Esophagus muscularis mucosa (tissue), 4 donors: ENCODE results near the gene POMC. TPM values are rescaled to one million over a fixed set of nuclear protein-coding genes. Genes with fewer than 3 reads are reported as not detected.

ENCODE experiments used
- DNase-seq: peaks from one replicate; pipeline ENCODE4 v3.0.0-alpha.2; 2017; ENCODE audit errors: extremely low spot score
- H3K27ac ChIP-seq, 4 donors: fragments of 200-600 bp; sonication (generic); replicated peaks in 1 of 4; 1 replicate in 3 of 4; 2 replicates in 1 of 4; pipeline ENCODE4 v1.5.1; 2016 to 2019; ENCODE audit warnings: mild to moderate bottlenecking in 1 of 4
- H3K27me3 ChIP-seq, 4 donors: fragments of 200-600 bp; sonication (generic); one replicate each; pipeline versions ENCODE4 v1.5.1 to v1.6.0; 2016 to 2019
- H3K36me3 ChIP-seq, 4 donors: fragments of 200-600 bp; sonication (generic); one replicate each; pipeline ENCODE4 v1.5.1; 2016 to 2019
- H3K4me1 ChIP-seq, 4 donors: fragments of 200-600 bp; sonication (generic); one replicate each; pipeline ENCODE4 v1.5.1; 2016 to 2019
- H3K4me3 ChIP-seq, 4 donors: fragments of 200-600 bp; sonication (generic); 1 replicate in 2 of 4; 2 replicates in 2 of 4; pipeline ENCODE4 v1.5.1; 2016 to 2019; ENCODE audit warnings: mild to moderate bottlenecking in 4 of 4, moderate library complexity in 1 of 4
- H3K9me3 ChIP-seq, 4 donors: fragments of 200-600 bp; sonication (generic); 1 replicate in 3 of 4; 2 replicates in 1 of 4; pipeline ENCODE4 v1.5.1; 2016 to 2019
- EP300 ChIP-seq: sonication (generic); formaldehyde crosslinking; IDR thresholded peaks from one replicate; pipeline ENCODE4 v1.6.1; 2017; ENCODE audit warnings: antibody characterized with exemption
- POLR2A ChIP-seq: fragments of 450-650 bp; IDR thresholded peaks from one replicate; pipeline ENCODE4 v1.6.1; 2017; ENCODE audit warnings: antibody characterized with exemption, moderate library complexity, mild to moderate bottlenecking, low read depth
- POLR2AphosphoS5 ChIP-seq, 2 donors: sonication (generic); formaldehyde crosslinking; IDR thresholded peaks; one replicate each; pipeline ENCODE4 v1.6.1; 2017; ENCODE audit warnings: antibody characterized with exemption in 2 of 2
- WGBS: methylation state at CpG from one replicate; pipeline ENCODE4 v1.1.5; 2018; 5-methylcytosine and 5-hydroxymethylcytosine counted together
- intact Hi-C: fragments of 100-400 bp; cut with DNase I; formaldehyde crosslinking; loops from one replicate; pipeline ENCODE4 v1.15.1; 2023
- total RNA-seq, 4 donors: library from RNA; depleted of rRNA; stranded (reverse); fragments of >200 nt; gene quantifications; one replicate each; pipeline versions ENCODE4 v1.1.0 to v1.2.1, GENCODE V29; 2016
- TF ChIP-seq, protein P1 (sequence below), 3 experiments: fragments of 200-600 bp in 2 of 3; fragments of 450-650 bp in 1 of 3; sonication (generic) in 2 of 3; IDR thresholded peaks; one replicate each; pipeline ENCODE4 v1.5.1; 2017 to 2019; ENCODE audit warnings: antibody characterized with exemption in 3 of 3, mild to moderate bottlenecking in 2 of 3, moderate library complexity in 1 of 3

POMC gene
- total RNA-seq, 4 donors from 2014 or later, result 8.3 to 30.3 (median 10.6) TPM

DNA sequence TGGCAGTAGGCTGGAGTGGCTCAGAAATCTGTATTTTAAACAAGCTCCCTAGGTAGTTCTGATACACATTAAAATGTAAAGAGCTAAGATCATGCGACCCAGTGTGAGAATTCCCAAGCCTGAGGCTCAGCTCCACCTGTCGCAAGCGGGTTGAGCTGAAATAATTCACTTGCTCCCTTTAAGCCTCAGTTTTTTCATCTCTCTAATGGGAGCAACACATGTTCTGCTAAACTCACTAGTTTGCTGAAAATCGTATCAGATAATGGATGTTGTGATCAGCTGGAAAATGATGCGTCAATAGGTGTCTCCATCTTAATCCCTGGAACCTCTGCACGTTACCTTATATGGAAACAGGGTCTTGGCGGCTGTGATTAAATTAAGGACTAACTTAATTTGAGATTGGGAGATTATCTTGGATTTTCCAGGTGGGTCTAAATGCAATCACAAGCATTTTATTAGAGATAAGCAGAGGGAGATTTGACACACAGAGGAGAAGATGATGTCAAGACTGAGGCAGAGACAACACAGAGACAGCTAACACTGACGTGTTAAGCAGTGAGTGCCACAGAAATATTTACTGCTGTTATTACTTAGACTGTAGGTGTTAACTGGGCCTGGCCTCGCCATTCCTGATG, 53.0 kb downstream of the POMC start:
- DNase-seq, result no peak
- Histone ChIP-seq H3K4me1 (no peaks in the 10 kb centered on the region), H3K9me3 (no peaks in the 10 kb centered on the region), H3K27ac (no peak overlapping the region), H3K27me3 (no peaks in the 10 kb centered on the region), H3K36me3 (no peaks in the 10 kb centered on the region), H3K4me3 (no peak overlapping the region)
- intact Hi-C loops, result no loop called here
- WGBS, result 90% methylated on average over 9 of the region's 9 CpGs
- TF ChIP-seq, protein P1, sequence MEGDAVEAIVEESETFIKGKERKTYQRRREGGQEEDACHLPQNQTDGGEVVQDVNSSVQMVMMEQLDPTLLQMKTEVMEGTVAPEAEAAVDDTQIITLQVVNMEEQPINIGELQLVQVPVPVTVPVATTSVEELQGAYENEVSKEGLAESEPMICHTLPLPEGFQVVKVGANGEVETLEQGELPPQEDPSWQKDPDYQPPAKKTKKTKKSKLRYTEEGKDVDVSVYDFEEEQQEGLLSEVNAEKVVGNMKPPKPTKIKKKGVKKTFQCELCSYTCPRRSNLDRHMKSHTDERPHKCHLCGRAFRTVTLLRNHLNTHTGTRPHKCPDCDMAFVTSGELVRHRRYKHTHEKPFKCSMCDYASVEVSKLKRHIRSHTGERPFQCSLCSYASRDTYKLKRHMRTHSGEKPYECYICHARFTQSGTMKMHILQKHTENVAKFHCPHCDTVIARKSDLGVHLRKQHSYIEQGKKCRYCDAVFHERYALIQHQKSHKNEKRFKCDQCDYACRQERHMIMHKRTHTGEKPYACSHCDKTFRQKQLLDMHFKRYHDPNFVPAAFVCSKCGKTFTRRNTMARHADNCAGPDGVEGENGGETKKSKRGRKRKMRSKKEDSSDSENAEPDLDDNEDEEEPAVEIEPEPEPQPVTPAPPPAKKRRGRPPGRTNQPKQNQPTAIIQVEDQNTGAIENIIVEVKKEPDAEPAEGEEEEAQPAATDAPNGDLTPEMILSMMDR (IDR thresholded peaks at IDR 0.05), result no peak
- TF ChIP-seq POLR2A (no peak), POLR2AphosphoS5 (IDR thresholded peaks at IDR 0.05) (no peak), EP300 (no peak)

DNA sequence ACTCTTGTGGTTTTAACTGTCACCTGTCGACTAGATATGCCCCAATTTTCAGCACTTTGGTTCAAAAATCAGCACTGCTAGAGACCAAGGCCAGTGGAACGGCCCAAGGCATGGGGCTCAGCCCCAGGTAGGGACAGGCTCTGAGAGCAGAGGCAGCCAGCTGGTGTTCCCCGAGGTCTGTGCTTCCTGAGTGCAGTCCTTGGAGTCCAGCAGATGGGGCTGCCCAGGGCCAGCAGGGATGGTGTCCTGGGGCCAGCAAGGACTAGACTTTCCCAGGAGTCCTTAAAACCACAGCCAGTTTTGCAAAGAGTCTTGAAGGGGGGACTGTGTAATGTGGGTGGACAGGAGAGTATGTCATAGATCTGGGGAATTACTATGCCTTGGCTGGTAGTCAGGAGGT, 56.3 kb downstream of the POMC start:
- WGBS, result 92% methylated on average over 3 of the region's 3 CpGs
- TF ChIP-seq POLR2AphosphoS5 (IDR thresholded peaks at IDR 0.05) (no peak), EP300 (no peak), POLR2A (no peak)
- TF ChIP-seq, protein P1 (IDR thresholded peaks at IDR 0.05), result no peak

More for the DNA sequence above, 56.3 kb downstream of the POMC start:
- Histone ChIP-seq H3K36me3 (no peaks in the 10 kb centered on the region), H3K4me1 (no peaks in the 10 kb centered on the region), H3K27ac (no peak overlapping the region), H3K9me3 (no peaks in the 10 kb centered on the region), H3K27me3 (no peaks in the 10 kb centered on the region), H3K4me3 (no peak overlapping the region)
- intact Hi-C loops, result no loop called here
- no peak for DNase-seq

Other genes starting within 250 kb of the POMC start
- gene ADCY3, start 248.3 kb downstream of the POMC start, total RNA-seq, result 10 to 100 TPM; 21.2 to 70.6 (median 53.8) TPM
- gene DNAJC27, start 196.6 kb downstream of the POMC start, total RNA-seq, result 1 to 10 TPM; 5.8 to 8.6 (median 7.5) TPM
- gene EFR3B, start 126.5 kb downstream of the POMC start, total RNA-seq, result 1 to 10 TPM in 2 of 4 donors, under 1 TPM in 2; 0.65 to 2.9 (median 1.00) TPM
- 10 to 100 TPM; 11.3 to 29.5 (median 16.9) TPM for gene DNMT3A, start 173.3 kb upstream of the POMC start, total RNA-seq